ENCODE data around the gene SLC18A3. TPM values are rescaled to one million over a fixed set of nuclear protein-coding genes. Genes with fewer than 3 reads are reported as not detected.

Gene SLC18A3
- total RNA-seq, 4 donors from 2014 or later, result 0.27 to 1.5 TPM; not detected in 2

DNA sequence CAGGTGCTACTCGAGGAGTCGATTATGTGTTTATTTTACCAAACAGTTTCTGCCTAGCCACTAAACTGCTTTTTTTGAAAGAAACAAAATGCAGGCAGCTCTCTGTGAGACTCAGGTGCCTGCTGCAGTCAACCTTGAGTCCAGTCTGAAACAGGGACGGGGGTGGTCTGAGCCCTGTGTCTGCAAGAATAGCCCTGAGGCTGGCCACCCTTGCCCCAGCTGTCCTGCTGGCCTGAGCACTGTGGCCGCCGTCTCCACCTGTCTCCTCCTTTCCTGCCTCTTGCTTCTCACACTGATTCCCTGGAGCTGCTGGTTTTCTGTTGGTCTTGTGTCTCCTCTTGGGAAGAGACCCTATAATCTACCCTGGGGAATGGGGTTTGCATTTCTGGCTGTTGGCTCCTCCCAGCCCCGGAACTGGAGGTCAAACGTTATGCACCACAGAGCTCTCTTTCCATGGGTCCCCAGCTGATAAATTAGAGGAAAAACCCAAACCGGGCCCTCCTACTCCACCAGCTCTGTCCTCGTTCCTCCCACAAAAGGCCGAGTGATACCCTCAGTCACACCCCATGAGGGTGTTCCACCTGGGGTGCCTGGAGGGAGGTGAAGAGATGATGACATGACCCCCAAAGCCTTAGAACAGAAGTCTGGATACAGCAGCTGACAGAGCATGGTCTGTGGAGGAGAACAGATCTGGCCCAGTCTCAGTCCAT, 15.0 kb upstream of the SLC18A3 start:
- H3K4me3 ChIP-seq, result no peak overlapping the region
- H3K4me1 ChIP-seq, result no peaks in the 10 kb centered on the region
- DNase-seq, result no peak
- WGBS, 2 donors (ENCODE audit: low coverage in 1 of 2), result 61% methylated on average over 10 of the region's 10 CpGs; no CpG with 5 or more reads in 1 of the 2 donors
- no peak overlapping the region for H3K27ac ChIP-seq
- no peaks in the 10 kb centered on the region for H3K9me3 ChIP-seq
- in situ Hi-C loops (cut with MboI; ENCODE audit: low pct_ligation_motif_present in 1 of 4, low pct_unique_long_range_greater_than_20kb in 1 of 4, low sequenced_read_pairs in 3 of 4), result loop anchor here in 2 of 4 donors (25.0 kb wide), 1 partner anchor 617 kb away; no protein-coding TSS in a partner anchor
- intact Hi-C loops (cut with DNase I; ENCODE audit: low total_unique reads), result no loop called here
- H3K27me3 ChIP-seq, result peaks cover 5% of the 10 kb centered on the region
- TF ChIP-seq, protein P1, sequence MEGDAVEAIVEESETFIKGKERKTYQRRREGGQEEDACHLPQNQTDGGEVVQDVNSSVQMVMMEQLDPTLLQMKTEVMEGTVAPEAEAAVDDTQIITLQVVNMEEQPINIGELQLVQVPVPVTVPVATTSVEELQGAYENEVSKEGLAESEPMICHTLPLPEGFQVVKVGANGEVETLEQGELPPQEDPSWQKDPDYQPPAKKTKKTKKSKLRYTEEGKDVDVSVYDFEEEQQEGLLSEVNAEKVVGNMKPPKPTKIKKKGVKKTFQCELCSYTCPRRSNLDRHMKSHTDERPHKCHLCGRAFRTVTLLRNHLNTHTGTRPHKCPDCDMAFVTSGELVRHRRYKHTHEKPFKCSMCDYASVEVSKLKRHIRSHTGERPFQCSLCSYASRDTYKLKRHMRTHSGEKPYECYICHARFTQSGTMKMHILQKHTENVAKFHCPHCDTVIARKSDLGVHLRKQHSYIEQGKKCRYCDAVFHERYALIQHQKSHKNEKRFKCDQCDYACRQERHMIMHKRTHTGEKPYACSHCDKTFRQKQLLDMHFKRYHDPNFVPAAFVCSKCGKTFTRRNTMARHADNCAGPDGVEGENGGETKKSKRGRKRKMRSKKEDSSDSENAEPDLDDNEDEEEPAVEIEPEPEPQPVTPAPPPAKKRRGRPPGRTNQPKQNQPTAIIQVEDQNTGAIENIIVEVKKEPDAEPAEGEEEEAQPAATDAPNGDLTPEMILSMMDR (IDR thresholded peaks at IDR 0.05), result no peak
- TF ChIP-seq POLR2A (IDR thresholded peaks at IDR 0.05) (no peak), POLR2AphosphoS5 (IDR thresholded peaks at IDR 0.05) (no peak), EP300 (IDR thresholded peaks at IDR 0.05; ENCODE audit: low read depth) (no peak)
- H3K36me3 ChIP-seq, result no peaks in the 10 kb centered on the region

DNA sequence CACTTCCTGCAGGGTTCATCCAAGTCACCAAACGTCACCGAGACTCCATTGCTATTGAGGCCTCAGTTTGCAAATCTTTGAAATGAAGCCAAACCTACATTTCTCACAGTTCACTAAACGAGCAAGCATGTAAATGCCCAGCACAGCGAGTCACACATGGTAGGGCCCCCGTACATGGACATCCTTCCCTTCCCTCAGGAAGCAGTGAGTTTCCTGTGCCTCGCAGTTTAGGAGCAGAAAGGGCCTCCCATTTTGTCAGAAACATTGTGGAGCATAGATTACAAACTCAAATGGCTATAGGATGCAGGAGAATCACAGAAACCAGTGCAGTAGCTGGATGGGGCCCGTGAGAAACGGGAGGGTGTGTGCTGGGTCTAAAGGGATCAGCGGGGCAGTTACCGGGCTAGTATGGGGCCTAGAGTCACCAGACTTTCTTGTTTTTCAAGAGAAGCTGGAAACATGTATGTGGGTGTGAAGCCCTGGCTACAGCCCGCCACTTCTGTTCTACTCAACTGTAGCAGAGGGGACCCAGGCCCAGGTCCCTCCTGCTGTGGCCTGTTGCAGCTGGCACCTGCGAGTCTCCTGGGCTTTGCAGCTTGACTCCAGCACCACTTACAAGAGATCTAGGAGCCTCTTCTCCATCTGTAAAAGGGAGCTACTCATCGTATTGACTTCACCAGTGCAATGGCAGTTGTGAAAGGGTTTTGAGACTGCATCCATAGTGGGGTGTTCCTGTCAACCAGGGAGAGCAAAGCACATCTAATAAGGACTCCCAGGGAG, 14.2 kb upstream of the SLC18A3 start:
- Histone ChIP-seq H3K27ac (no peak overlapping the region), H3K36me3 (no peaks in the 10 kb centered on the region), H3K27me3 (peaks cover 5% of the 10 kb centered on the region), H3K9me3 (no peaks in the 10 kb centered on the region), H3K4me1 (no peaks in the 10 kb centered on the region), H3K4me3 (no peak overlapping the region)
- in situ Hi-C loops (cut with MboI; ENCODE audit: low pct_ligation_motif_present in 1 of 4, low pct_unique_long_range_greater_than_20kb in 1 of 4, low sequenced_read_pairs in 3 of 4), result loop anchor here in 2 of 4 donors (25.0 kb wide), 1 partner anchor 616 kb away; no protein-coding TSS in a partner anchor
- no peak for TF ChIP-seq POLR2AphosphoS5 (IDR thresholded peaks at IDR 0.05)
- TF ChIP-seq, protein P1 (IDR thresholded peaks at IDR 0.05), result no peak
- 74 to 87% methylated on average over 3 to 13 of the region's 13 CpGs for WGBS, 2 donors (ENCODE audit: low coverage in 1 of 2)
- intact Hi-C loops (cut with DNase I; ENCODE audit: low total_unique reads), result no loop called here
- DNase-seq, result no peak

DNA sequence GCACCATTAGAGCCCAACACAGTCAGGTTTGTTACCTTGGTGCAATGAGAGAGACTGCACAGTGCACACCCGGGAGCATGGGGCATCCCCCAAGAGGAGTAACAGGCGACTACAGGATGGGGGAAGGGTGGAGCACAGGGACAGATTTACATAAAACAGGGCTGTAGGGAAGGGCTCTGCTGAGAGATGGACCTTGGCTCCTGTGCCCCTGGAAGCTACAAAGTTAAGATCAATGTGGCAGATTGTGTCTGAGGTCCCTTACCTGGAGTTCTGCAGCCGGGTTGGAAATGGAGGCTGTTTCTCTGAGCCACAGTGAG, 13.7 kb upstream of the SLC18A3 start:
- in situ Hi-C loops (cut with MboI; ENCODE audit: low pct_ligation_motif_present in 1 of 4, low pct_unique_long_range_greater_than_20kb in 1 of 4, low sequenced_read_pairs in 3 of 4), result loop anchor here in 2 of 4 donors (25.0 kb wide), 1 partner anchor 616 kb away; no protein-coding TSS in a partner anchor
- no peak for DNase-seq
- WGBS, 2 donors (ENCODE audit: low coverage in 1 of 2), result 50% methylated on average over 3 of the region's 3 CpGs; no CpG with 5 or more reads in 1 of the 2 donors

DNA sequence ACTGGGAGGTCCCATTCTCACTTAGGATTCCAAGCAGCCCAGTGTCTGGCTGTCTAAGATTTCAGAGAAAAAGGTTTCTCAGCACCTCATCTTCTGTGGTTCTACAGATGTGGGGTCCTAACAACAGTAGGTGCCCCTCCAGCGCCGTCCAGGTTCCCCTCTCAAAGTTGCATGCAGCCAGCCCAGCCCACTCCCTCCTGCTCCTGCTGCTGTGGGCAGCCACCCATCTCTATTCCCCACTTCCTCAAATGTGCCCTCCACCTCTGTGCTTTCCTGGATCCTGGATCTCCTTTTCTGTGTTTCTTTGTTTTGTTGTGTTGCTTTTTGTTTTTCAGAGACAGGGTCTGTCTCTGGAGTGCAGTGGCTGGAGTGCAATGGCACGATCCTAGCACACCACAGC, 13.3 kb upstream of the SLC18A3 start:
- WGBS, 2 donors (ENCODE audit: low coverage in 1 of 2), result 80% methylated on average over 3 of the region's 3 CpGs; no CpG with 5 or more reads in 1 of the 2 donors
- Histone ChIP-seq H3K36me3 (no peaks in the 10 kb centered on the region), H3K27ac (no peak overlapping the region), H3K4me1 (no peaks in the 10 kb centered on the region), H3K27me3 (peaks cover 4% of the 10 kb centered on the region), H3K9me3 (no peaks in the 10 kb centered on the region), H3K4me3 (no peak overlapping the region)
- in situ Hi-C loops (cut with MboI; ENCODE audit: low pct_ligation_motif_present in 1 of 4, low pct_unique_long_range_greater_than_20kb in 1 of 4, low sequenced_read_pairs in 3 of 4) (loop anchor here in 2 of 4 donors (25.0 kb wide), 1 partner anchor 615 kb away; no protein-coding TSS in a partner anchor), intact Hi-C loops (cut with DNase I; ENCODE audit: low total_unique reads) (no loop called here)
- DNase-seq, result no peak
- TF ChIP-seq, protein P1 (IDR thresholded peaks at IDR 0.05), result no peak
- TF ChIP-seq POLR2AphosphoS5 (IDR thresholded peaks at IDR 0.05) (no peak), EP300 (IDR thresholded peaks at IDR 0.05; ENCODE audit: low read depth) (no peak), POLR2A (IDR thresholded peaks at IDR 0.05) (no peak)

More for the DNA sequence above, 13.7 kb upstream of the SLC18A3 start:
- no peaks in the 10 kb centered on the region for H3K36me3 ChIP-seq
- no peak overlapping the region for H3K4me3 ChIP-seq
- peaks cover 5% of the 10 kb centered on the region for H3K27me3 ChIP-seq
- no peak overlapping the region for H3K27ac ChIP-seq
- no peaks in the 10 kb centered on the region for H3K9me3 ChIP-seq
- TF ChIP-seq POLR2AphosphoS5 (IDR thresholded peaks at IDR 0.05) (no peak), POLR2A (IDR thresholded peaks at IDR 0.05) (no peak), EP300 (IDR thresholded peaks at IDR 0.05; ENCODE audit: low read depth) (no peak)
- TF ChIP-seq, protein P1 (IDR thresholded peaks at IDR 0.05), result no peak
- intact Hi-C loops (cut with DNase I; ENCODE audit: low total_unique reads), result no loop called here
- H3K4me1 ChIP-seq, result no peaks in the 10 kb centered on the region

Data from transverse colon (tissue), 4 donors.